RWPE1 (cell line): ENCODE measurements around the gene LIMA1.

Experiments used
- CTCF ChIA-PET: fragments of 350-600 bp; sonication (Branson Sonifier 250); formaldehyde crosslinking; extraction: SDS; loops from one replicate; lab custom pipeline; 2021; lab: Yijun Ruan, JAX
- POLR2A ChIA-PET: fragments of 400-600 bp; formaldehyde crosslinking; extraction: SDS; loops from one replicate; lab custom pipeline; 2020; ENCODE audit warnings: antibody characterized with exemption; ENCODE audit not compliant: low non-redundant PET; lab: Yijun Ruan, JAX
- DNase-seq: peaks from one replicate; pipeline ENCODE4 v3.0.0; 2012; ENCODE audit warnings: low spot score
- H3K27ac ChIP-seq: fragments of 450-650 bp; 2 replicates; pipeline ENCODE4 v1.5.1; 2017
- CTCF ChIP-seq: fragments of 450-650 bp; conservative IDR thresholded peaks from 2 replicates; pipeline ENCODE4 v1.5.1; 2017; ENCODE audit warnings: low read depth, mild to moderate bottlenecking

LIMA1 gene

GRCh38 chr12:50188875-50189575 is 94.3 kb downstream of the LIMA1 start:
- TF ChIP-seq CTCF = no peak
- POLR2A ChIA-PET = no interaction called here
- DNase-seq = no peak
- H3K27ac ChIP-seq = peak overlapping the region; percentile 62
- CTCF ChIA-PET = interaction anchor here (0.6 kb wide), 1 partner anchor 100 kb away, joined by 4 read pairs; no protein-coding TSS in a partner anchor

GRCh38 chr12:50188241-50188781 is 95.0 kb downstream of the LIMA1 start:
- TF ChIP-seq CTCF = no peak
- ChIA-PET POLR2A (no interaction called here), CTCF (interaction anchor here (0.9 kb wide), 1 partner anchor 56 kb away, joined by 3 read pairs; no protein-coding TSS in a partner anchor)
- no peak for DNase-seq
- peak overlapping the region; percentile 62 for H3K27ac ChIP-seq

GRCh38 chr12:50187084-50187900 is 96.0 kb downstream of the LIMA1 start:
- CTCF ChIA-PET = interaction anchor here (0.6 to 0.9 kb wide), 3 partner anchors 11 to 55 kb away, joined by 3 to 4 read pairs (median 4); no protein-coding TSS in a partner anchor
- POLR2A ChIA-PET = no interaction called here
- no peak for TF ChIP-seq CTCF
- peak overlapping the region; percentile 80 for H3K27ac ChIP-seq
- DNase-seq = no peak

GRCh38 chr12:50186681-50187080 is 96.6 kb downstream of the LIMA1 start:
- ChIA-PET POLR2A (no interaction called here), CTCF (interaction anchor here (0.6 to 0.7 kb wide), 2 partner anchors 37 to 54 kb away, joined by 3 to 4 read pairs; no protein-coding TSS in a partner anchor)
- no peak for DNase-seq
- H3K27ac ChIP-seq = peak overlapping the region; percentile 76; the same call in 1 of the 2 replicates
- no peak for TF ChIP-seq CTCF

GRCh38 chr12:50185970-50186663 is 97.2 kb downstream of the LIMA1 start:
- H3K27ac ChIP-seq = peak overlapping the region; percentile 76
- ChIA-PET POLR2A (no interaction called here), CTCF (interaction anchor here (0.6 to 0.7 kb wide), 3 partner anchors 38 to 102 kb away, joined by 3 to 4 read pairs (median 4); no protein-coding TSS in a partner anchor)
- DNase-seq = peak; percentile 53
- TF ChIP-seq CTCF = no peak
